Right renal cortex interstitium (tissue), 3 donors: ENCODE results near the gene FHIT. TPM values are rescaled to one million over a fixed set of nuclear protein-coding genes. Genes with fewer than 3 reads are reported as not detected.
A peak's percentile ranks its signal among the peaks of the same experiment; 100 is the strongest.
"Not testable (repeated sequence)": the region's sequence is repeated elsewhere in the genome, so short reads cannot be mapped to it uniquely, and the experiment has no call there.

Source experiments
- DNase-seq, 3 donors: peaks; one replicate each; pipeline ENCODE4 v3.0.0-alpha.2; 2013; ENCODE audit warnings: low read depth in 3 of 3, low spot score in 2 of 3
- polyA plus RNA-seq, 3 donors: library from polyadenylated mRNA; unstranded; fragments of 120-200 nt; gene quantifications; one replicate each; pipeline ENCODE4 v1.2.1, GENCODE V29; 2013; ENCODE audit not compliant: insufficient read length in 3 of 3

FHIT gene
- polyA plus RNA-seq, 3 donors = 24.9 to 26.4 (median 25.9) TPM

DNA sequence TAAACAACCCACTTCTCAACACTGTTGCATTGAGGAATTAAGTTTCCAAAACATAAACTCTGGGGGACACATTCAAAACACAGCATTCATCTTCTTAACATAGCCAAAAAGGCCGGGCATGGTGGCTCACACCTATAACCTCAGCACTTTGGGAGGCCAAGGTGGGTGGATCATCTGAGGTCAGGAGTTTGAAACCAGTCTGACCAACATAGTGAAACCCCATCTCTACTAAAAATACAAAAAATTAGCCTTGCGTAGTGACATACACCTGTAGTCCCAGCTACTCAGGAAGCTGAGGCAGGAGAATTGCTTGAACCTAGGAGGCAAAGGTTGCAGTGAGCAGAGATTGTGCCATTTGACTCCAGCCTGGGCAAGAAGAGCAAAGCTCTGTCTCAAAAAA is 185.0 kb downstream of the FHIT start:
- not testable (repeated sequence) for DNase-seq

DNA sequence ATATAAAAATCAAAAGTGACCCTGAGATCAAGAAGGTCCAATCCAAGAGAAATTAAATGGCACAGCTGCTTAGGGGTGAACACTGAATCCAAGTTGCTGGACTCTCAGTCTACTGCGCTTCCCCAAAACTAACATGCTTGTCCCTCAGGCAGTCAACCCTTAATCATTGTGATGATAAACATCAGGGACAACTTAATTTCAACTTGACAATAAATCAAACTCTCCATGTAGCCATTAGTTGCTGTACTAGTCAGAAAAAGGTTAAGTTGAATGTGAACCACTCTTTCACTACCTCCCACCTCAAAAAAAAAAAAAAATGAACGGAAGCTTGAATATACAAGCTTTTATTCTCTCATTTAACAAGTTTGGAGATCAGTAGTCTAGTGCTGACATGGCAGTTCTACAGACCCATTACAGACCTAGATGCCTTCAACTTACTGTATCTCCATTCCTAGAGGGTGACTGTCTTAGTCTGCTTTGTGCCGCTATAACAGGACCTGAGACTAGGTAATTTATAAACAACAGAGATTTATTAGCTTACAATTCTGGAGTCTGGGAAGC is 185.7 kb downstream of the FHIT start:
- no peak for DNase-seq

DNA sequence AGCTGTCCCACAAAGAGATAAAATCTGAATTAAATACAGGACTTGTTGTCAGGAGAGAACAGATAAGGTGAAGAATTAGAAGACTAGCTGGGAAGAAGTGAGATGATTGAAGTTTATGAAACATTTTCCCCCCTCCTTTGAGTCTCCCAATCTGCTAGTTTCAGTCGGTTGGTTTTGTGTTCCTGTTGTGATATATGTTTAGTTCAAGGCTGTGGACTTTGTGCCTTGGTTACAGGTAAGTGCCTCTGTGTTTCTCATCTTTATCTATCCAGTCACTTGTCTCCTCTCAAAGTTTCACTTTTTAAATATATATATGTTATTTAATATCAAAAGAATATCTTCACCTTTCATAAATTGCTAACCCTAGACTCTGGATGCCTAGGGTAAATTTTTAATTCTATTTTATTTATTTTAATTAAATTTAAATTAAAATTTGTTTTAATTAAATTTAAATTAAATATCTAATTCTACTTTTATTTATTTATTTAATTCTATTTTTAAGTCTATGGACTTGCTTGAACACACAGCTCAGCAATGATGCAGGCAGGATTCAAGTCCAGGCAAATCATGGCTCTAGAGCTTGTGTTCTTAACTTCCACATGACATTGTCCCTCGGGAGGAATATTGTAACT is 190.0 kb downstream of the FHIT start:
- no peak for DNase-seq

DNA sequence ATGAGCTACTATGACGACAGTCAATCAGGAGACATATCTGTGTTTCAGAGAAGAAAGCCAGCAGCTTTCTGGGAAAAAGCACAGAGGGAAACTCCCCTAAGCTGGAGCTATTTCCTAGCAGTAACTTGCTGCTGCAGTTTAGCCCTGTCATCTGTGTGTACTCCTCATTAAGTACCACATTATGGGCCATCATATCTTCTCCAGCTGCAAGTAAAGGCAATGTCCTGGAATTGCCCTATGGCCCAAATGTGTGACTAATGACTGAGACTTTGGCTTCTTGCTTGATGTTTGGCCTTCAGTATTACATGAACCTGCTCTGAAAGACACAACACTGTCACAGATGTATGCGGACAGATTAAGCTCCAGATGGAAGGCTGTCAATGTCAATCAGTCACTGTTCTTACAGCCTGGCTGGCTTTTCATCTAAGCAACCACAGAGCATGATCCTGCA is 190.8 kb downstream of the FHIT start:
- DNase-seq = no peak

DNA sequence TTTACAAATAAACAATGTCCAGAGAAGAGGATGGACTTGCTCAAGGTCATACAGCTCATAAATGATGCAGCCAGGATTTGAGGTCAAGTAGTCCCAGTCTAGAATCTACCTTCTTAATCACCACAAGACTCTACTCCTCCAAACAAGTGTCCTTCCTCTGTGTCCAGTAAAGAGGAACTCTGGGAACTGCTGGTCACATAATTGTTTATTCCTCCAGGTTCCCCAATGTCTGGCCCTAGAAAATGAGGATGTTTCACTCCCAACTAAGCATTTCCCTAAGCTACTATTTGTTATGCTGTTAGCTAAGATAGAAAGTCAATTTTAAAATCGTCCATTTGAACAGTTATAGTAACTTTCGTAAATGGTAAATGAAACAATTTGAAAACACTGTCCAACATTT is 192.4 kb downstream of the FHIT start:
- DNase-seq = no peak

DNA sequence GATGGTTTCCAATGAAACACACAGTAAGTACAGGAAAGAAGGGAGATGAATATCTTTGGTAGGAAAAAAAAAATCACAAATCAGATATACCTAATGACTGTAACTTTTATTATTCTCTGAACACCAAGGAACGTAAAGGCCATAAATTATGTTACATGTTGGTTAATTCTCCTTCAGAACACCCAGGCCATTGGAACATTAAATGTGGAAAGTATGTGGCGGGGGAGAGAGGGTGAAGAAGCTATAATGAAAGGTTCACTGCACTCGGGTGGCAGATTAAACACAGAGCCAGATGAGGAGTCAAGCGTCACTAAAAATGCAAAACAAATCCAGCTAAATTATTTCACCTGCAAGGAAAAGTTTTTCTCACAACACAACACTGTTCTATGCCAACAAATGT is 193.8 kb downstream of the FHIT start:
- DNase-seq = peak; percentile 27 to 47 (median 29)

DNA sequence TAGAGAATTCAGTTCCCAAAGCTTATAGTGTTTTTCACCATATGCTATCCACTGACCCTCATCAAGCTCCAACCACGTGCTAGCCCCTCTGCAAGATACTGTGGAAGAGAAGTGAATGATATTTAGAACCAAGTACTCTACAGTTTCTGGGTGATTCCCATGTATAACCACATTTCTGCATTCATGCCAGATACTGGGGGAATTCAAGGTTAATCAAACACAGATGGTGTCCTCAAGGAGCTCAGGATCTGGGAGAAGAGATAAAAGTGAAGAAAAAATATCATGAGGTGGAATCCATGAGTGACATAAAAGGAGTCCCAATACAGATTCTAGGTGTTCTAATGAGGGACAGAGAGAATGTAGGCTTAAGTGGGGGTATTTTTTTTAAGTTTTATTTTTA is 195.8 kb downstream of the FHIT start:
- DNase-seq = no peak

DNA sequence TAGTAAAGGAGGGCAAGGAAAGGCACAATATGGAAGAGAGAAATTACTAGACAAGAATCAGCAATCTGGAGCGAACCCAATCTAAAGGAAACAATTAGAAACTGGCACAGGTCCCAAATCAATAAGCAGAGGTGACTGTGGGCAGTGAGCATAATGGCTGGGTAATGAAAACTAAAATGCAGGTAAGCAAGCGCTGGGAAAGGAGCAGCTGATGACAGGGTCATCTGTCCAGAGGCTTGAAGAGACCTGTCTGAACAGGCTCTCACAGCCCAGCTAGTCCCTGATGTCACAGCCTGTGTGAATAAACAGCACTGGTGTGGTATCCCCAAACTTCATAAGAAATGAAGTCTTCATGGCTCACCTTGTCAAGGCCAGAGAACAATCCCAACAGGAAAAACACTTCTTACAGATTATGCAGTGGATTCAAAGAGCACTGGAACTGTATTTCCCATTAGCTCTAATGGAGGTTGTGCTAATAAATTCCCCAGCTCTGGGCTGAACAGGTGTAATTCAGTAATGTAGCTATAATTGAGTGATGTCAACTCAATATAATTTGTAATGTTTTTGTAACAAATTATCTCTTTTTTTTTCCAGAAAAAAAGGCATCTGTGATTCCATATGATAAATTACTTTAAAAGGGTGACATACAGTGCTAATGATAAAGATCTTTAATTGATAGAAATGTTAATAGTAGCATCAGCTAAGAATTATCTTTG is 197.3 kb downstream of the FHIT start:
- DNase-seq = no peak

DNA sequence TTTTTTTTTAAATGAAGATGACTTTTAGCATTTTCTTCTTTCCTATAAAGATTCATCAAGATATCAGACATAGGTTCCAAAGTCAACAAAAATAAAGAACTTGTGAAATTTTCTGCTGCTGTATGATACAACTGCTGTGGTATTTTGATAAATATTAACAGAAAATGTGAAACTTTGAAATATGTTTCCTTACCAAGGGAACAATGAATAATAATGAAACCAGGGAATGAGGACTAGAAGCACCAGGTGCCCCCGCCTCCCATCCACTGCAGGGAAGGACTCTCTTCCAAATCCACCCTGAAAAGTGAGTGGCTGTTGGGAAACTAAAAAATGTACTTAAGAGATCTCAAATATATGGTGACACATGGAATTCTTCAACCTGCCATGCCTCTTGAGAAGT is 198.4 kb downstream of the FHIT start:
- no peak for DNase-seq

DNA sequence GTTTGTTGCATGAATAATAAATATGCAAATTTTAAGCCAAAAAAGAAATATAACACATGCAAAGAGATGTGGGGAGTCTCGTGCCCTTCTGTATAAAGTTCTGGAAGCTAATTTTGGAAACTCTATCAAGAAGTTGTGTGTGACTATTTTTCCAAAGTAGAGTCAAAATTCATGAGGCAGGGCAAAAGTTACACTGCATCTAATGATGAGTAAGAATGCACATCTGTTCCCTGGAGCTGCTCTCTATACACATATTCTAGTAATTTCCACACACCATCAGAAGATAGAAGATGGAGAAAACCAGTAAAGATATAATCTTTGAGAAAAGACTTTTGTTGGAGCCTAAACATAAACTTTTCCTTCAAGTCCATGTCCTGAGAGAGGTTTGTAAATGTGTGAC is 199.6 kb downstream of the FHIT start:
- no peak for DNase-seq

DNA sequence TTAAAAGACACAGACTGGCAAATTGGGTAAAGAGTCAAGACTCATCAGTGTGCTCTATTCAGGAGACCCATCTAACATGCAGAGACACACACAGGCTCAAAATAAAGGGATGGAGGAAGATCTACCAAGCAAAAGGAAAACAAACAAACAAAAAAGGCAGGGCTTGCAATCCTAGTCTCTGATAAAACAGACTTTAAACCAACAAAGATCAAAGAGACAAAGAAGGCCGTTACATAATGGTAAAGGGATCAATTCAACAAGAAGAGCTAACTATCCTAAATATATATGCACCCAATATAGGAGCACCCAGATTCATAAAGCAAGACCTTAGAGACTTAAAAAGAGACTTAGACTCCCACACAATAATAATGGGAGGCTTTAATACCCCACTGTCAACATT is 206.1 kb downstream of the FHIT start:
- not testable (repeated sequence) for DNase-seq

DNA sequence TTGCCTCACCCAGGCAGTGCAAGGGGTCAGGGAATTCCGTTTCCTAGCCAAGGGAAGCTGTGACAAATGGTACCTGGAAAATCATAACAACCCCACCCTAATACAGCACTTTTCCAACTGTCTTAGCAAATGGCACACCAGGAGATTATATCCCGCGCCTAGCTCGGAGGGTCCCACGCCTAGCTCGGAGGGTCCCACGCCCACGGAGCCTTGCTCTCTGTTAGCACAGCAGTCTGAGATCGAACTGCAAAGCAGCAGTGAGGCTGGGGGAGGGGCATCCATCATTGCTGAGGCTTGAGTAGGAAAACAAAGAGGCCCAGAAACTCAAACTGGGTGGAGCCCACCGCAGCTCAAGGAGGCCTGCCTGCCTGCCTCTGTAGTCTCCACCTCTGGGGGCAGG is 208.1 kb downstream of the FHIT start:
- DNase-seq = no peak

DNA sequence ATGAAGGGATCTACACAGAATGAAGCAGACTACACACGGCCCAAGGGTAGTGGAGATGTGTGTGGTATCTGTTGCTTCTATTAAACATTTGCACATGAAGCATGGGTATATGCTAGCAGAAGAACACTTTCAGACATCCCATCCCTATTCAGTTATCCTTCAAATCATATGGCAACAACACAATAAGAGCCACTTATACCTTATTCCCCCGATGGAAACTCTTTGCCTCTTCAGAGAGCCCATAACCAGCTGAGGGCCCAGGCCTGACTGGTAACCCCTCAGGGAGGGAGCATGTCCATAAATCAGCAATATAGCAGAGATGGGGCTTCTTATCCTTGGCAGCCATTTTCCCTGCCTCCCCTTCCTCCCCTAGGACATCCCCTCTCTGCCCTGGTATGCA is 210.6 kb downstream of the FHIT start:
- DNase-seq = no peak

DNA sequence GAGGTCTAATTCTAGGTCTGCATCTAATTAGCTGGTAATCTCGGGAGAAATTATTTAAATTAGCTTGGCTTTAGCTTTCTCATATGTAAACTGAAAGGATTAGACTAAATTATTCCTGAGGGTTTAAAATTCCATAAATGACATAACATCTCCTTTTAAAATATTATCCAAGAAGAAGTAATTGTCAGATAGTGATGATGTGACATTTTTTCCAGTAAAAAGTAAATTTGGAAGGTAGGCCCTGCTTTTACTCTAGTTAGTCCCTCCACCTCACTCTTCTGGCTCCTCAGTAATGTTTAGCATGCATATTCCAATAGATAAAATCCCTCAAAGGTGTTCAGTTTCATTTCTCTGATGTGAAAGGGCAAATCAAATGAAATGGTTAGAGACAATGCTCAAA is 215.7 kb downstream of the FHIT start:
- DNase-seq = no peak

DNA sequence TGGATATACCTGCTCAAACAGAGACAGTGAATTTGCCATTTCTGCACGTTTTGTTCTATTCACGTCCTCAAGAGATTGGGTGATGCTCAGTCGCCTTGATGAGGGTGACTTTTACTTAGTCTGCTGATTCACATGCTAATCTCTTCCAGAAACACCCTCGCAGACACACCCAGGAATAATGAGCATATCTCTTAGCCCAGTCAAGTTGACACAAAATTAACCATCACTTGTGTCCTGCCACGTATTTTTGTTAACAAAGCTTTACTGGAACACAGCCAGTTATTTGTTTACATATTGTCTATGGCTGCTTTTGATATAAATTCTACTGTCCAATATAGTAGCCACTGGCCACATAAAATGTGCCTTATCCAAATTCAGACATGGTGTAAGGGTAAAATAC is 218.3 kb downstream of the FHIT start:
- no peak for DNase-seq

DNA sequence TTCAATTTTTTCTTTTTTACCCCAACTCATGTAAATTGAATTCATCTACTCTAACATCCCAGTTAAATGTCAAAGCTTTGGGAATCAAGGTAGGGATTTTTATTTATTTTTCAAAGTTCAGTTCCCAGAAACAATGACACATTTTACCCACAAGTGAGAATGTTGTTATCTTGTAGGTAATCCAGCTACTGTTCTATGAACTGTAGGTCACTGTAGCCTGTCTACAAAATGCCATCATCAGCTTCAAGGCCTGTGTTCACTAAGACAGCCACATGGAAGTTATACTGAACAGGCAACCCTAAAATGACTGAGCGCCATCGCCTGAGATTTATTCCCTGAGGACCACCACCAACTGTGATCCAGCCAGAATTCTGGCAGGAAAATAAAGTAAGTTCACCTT is 219.7 kb downstream of the FHIT start:
- DNase-seq = no peak

DNA sequence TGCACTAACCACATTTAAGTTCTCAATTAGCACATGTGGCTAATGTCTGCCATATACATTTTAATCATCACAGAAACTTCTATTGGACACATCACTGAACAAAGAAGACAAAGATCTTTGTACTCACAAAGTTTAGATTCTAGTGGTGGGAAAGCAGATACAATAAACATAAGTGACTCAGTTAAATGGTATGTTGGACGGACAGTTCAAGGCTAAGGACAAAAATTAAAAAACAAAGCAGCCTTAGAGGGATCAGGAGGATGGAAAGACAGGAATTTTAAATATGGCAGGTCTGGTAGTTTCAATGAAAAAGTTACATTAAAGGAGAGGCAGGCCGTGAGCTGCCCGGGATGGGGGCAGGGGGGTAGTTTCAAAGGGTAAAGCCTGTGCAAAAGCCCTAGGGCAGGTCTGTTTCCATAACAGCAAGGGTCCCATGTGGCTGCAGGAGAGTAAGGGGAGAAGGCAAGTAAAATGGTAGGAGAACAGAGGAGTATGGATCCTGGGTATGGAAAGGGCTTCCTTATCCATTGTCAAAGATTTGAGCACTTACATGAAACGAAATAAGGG is 220.7 kb downstream of the FHIT start:
- no peak for DNase-seq

DNA sequence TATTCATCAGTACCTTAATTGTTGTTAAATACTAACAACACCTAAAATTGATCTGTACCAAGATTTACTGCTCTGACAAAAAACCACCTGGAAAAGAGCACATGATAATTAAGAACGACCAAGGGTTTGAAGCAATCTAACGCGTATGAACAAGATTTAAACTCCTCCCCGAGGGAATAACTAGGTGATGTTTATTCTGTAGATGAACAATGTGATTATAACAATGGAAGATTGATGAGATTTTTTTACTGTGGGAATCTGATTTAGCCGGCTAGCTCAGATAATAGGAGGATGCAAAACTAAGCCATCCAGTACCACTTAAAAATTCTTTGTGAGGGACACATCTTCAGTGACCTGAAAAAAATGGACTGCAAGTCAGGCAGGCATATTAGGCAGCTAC is 222.1 kb downstream of the FHIT start:
- no peak for DNase-seq

DNA sequence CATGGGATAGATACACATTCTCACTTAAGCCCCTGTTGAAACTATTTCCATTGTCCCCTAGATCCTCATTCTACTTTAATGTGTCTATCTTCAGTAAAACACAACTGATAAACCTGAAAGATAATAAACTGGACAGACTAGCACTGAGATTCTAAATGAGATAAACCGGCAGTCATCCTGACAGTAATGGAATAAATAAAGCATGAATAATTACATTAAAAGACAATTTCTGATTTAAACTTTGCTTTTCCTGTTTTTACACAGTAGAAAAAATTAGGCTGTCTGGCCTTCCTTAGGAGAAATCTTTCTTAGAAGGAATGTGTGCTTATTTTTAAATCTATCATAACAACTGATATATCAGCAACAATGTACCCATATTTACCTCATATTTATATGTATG is 232.4 kb downstream of the FHIT start:
- DNase-seq = no peak

DNA sequence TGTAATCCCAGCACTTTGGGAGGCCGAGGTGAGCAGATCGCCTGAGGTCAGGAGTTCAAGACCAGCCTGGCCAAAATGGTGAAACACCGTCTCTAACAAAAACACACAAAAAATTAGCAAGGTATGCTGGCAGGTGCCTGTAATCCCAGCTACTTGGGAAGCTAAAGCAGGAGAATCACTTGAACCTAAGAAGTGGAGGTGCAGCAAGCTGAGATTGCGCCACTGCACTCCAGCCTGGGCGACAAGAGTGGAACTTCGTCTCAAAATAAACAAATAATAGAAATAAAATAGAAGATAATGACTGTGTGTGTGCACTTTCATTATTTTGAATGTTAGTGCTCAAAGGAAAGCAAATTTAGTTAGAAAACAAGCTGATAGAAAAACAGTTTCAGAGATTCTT is 234.2 kb downstream of the FHIT start:
- DNase-seq = not testable (repeated sequence)

DNA sequence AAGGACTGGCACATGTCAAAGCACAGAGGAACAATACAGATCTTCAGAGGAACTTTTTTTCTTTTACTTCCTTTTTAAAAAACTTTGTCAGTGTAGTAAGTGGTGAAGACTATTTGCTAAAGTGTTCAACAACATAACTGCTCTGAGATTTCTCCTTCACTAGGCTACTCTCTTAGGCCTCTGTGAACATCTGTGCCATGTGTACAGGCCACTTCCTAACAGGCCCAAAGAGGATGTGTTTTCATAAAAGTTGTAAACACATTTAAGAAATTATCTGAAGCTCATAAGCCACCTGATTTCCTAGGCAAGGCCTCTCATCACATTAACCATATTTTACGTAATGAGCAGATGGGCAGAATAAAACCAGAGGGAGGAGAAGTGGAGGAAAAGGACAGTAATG is 235.4 kb downstream of the FHIT start:
- no peak for DNase-seq

DNA sequence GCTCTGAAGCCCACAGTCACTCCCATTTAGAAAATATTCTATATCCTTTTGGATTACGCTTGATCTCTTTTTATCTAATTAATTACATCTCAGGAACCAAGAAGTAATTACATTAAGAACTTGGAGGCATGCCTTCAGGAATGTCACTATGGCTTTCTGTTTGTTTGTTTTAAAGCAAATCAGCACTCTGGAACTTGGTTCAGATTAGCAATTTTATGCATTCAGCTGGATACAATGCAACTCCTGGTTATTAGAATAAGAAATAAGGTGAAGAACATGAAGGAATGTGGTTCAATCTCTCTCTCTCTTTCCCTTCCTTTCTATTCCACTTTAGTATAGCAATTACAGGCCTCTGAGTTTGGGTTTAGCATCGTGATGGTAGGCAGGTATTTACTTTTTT is 235.8 kb downstream of the FHIT start:
- no peak for DNase-seq
